GM04504 (cell line): ENCODE measurements around the gene GLE1.
"Not testable (repeated sequence)": the region's sequence is repeated elsewhere in the genome, so short reads cannot be mapped to it uniquely, and the experiment has no call there.

Experiments
- DNase-seq: peaks from one replicate; pipeline ENCODE4 v3.0.0-alpha.2; 2012; ENCODE audit warnings: low read depth

The GLE1 gene

DNA sequence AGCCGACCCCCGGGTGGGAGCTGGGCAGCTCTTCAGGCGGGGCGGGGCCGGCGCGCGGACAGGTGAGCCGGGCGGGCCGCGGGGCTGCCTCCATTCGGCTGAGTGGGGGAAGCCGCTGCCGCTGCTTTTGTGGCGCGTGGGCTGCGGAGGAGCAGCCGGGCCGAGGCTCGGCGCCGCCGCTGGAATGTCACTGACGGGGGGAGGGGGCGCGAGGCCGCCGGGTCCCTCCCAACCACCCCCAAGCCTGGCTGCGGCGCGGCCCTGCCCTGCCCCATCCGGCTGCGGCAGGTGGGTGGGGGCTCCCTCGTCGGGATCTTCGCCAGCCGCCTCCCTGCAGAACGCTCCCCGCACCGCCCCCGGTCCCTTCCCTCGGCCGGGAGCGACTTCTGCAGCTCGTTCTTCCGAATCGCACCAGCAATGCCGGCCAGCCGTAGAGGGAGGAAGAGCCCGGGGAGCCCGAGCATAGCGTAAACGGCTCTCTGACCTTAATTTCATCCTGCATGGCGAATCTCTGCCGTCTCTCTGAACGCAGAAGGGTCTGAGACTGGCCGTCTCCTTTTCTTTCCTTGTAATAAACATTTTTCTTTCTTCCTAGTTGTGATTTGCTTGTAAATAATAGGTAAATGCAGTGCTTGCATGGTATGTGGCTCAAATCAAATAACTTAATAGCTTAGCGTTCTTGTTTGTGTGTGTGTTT is 48.4 kb downstream of the GLE1 start:
- no peak for DNase-seq

DNA sequence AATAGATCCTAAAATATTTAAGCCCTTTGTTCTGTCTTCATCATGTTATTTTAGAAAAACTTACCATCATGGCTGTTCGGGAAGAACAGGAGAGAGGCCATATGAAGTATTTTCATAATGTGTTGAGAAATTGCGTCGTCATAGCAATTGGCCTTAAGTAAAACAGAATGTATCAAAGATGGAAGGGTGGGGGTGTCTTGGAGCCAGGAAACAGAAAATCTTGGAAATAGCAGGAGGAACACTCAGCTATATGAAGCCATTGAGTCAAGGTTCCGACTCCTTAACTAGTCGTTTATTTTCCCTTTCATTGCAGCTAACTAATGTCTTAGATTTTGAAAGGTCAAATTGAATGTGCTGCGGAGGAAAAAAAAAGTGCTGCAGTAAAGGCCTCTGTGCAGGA is 49.2 kb downstream of the GLE1 start:
- DNase-seq = no peak

DNA sequence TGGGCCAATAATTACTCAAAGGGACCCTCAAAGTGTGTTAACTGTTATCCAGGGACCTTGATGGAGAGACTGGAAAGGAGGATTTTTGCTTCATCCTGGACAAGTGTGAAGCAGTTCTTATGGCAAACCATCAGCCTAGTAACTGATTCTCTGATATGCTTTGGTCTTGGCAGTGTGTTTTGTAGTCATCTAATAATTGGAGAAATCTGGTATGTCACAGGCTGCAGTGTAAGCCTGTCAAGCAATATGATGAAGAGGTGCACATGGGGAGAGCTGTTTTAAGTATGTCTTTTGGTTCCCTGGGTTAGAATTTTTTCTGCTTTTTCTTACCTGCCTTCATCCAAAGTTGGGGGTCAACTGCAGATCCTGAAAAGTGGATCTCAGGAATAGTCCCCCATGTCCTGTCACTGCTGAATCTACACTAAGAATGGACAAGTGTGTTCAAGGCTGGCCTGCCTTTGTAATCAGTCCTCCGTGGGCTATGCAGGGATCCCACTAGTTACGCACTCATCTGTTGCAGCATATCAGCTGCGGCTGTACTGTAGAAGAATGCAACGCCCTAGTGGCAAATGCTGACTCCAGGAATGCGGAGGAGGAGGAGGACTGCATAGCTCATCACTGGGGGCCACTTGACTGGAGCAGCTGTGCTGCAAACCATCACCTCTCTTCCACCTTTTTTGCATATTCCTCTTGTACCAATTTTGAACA is 49.8 kb downstream of the GLE1 start:
- DNase-seq = no peak

DNA sequence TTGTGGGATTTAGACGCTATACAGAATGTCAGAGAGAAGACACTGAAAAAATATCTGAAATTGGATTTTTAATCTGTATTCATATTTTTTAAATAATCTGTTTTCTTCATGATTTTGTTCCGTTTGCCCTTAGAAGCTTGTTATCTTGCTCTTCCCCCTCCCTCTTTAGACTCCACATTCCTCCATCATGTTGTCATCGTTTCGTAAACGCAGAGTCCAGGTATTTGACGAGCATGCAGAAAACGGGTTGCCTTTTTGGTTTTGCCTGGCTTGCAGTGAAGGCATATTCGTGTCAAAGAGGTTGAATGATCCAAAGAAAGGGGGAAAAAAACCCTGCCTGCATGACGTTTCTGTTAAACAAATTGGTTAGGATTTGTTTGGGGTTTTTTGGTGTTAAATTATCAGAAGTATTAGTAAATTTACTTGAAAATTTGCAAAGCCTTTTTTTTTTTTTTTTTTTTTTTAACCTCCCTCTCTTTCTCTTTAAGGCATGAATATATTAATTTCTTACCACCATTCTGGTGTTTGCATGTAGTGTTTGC is 50.7 kb downstream of the GLE1 start:
- DNase-seq = no peak

DNA sequence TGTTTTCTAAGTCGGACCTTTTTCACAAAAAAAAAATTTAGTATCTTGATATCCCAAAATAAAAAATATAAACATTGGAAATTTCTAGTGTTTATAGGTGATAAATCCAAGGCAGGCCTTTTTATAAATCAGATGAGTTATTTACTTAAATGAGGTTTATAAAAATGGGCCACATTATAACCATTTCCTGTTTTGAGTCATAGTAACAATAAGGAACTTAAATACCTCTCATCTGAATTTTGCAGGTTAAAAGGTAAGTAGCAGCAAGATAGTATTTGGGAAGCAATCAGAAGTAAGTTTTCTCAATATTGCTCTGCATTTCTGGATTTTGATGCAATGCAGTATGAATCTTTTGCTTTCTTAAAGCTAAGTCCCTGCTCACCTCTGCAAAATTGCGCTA is 51.8 kb downstream of the GLE1 start:
- no peak for DNase-seq

DNA sequence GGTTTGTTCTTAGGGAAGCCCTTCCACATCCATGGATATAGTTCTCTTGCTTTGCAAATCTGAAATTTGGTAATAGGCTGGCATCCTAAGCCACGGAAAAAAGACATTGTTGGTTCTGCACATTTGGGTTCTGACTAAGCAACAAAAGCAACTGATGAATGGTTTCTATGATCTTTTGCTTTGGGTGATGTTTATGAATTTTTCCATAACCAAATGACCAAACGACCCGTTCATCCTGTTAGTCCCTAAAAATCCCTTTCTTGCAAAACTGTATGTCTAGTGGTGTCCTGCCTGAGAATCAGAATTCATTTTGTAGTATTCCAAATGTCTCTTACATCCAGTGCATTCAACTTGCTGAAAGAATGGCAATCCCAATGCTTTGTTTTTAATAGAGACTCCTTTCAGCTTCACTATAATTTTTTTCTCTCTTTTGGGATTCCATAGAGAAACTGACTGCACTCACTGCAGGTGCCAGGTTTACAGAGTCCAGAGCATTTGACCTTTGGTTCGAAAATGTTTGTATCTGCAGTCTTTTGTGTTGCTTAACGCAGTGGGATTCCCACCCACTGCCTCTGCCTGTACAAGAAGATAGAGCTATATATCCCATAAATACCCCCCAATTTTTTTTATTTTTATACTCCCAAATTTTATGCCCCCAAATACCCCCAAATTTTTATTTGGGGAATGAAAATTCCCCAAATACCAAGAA is 52.6 kb downstream of the GLE1 start:
- DNase-seq = no peak

DNA sequence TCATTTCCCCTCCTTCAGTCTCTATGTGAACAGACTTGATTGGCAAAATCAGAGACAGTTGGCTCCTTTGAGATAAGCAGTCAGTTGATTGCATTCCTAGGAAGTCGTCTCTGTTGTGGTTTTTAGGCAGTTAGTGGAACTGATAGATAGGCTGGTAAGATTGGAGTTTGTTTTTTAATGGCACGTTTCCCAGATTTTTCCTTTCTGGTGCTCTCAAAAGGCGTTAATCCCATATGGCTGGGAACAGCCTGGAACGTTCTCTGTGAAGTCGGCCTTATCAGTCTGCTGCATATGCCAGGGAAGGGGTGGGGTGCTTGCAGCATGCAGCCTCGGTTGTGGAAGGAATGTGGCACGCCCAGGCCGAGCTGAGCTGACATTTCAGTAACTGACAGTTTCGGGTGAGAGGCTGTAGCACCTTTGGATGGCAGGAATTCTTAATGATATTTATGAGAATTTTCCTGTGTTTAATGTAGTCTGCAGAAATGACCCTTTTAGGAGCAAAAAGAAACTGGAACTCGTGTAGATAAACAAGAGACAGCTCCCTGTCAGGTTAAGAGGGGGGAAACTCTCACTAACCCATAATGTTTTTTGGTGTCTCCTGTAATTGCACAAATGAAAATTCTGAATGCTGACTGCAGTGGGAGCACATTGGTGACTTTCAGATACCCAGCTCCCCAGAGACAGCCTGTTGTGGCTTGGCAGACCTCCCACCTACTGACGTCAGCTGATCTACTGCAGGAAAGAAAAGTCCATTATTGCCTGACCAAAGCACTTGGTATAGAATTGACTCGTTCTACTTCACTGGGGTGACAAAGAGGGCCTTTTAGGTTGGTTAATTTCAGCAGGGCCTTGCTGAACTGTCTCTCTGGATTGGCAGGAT is 54.2 kb downstream of the GLE1 start:
- peak; percentile 65 for DNase-seq

DNA sequence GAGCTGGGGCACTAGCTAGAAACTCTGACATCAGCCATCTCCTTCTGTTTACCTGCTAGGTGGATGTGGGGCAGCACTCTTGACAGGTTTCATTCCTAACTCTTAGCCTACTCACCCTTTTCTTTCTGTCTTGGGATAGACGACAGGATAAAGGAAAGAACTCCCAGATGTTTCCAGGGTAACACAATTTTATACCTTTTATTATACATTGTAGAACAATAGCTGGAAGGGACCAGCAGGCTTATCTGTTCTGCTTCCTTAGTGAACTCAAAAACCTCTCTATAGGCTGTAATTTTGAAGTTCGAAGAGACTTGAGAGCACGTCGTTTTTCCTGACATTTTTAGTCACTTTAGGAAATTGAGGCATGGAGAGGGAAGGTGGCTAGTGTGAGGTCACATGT is 61.1 kb downstream of the GLE1 start:
- no peak for DNase-seq

DNA sequence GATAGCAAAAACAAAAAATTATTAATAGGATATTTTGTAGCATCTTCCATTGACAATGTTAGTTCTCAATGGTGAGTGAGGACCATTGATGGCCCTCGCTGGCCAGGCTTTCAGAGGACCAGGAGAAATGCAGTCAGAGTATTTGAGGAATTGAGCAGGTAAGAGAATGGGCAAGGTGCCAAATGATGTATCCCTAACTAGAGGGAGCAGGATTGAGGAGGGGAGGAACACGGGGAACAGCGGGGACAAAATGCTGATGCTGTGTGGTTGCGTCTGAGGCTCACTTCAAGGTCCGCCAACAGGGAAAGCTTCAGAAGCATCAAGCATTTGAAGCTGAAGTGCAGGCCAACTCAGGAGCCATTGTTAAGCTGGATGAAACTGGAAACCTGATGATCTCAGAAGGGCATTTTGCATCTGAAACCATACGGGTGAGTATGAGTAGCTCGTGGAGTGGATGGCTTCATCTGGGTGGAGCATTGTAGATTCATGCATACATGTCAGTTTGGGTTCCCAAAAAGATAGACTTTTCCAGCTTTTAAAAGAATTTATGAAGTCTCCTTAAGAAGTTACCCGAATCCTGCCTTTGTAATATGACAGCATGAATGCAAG is 64.1 kb downstream of the GLE1 start:
- DNase-seq = no peak

DNA sequence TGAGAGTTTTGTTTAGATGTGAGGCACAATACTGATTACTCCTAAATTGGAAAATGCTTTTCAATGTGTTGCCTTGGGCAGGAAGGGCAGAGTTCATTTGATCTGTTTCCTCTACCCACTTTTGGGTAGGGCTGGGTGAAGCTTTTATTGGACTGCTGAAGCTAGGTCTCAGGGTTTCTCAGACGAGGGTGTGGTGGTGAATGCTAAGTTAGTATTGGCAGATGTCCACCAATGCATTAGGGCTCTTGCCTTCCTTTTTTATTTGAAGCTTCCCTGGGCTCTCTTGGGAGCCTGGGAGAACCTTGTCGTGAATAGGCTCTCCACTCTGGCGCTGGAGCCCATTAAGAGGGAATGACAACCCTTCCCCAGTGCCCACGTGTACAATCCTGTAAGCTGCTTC is 71.0 kb downstream of the GLE1 start:
- DNase-seq = no peak

DNA sequence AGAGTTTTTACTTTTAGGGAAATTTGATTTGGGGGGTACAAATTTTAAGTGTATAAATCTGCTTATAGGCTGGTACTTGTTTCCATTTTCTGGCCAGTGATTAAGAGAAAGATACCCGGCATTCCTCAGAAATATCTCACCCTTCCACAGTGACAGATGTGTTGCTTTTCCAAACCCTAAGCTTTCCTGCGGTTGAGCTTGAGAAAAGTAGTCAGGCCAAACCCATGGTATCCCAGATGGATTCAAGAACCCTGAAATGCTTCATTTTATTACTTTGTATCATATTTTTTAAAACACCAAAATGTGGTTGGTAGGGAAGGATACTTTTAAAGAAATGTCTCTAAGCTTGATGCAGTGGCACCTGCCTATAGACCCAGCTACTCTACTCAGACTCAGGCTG is 71.4 kb downstream of the GLE1 start:
- DNase-seq = no peak

DNA sequence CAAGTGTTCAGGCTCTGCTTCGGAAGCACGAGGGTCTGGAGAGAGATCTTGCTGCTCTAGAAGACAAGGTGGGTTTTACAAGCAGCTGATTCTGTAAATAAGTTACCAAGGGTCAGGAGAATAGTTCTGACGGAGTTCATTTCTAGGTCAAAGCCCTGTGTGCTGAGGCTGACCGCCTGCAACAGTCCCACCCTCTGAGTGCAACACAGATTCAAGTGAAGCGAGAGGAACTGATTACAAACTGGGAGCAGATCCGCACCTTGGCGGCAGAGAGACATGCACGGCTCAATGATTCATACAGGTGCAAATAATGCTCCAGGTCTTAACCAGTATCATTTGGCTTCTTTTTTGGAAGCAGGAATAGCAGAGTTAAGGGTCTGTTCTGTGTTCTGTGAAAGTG is 72.7 kb downstream of the GLE1 start:
- DNase-seq = no peak

DNA sequence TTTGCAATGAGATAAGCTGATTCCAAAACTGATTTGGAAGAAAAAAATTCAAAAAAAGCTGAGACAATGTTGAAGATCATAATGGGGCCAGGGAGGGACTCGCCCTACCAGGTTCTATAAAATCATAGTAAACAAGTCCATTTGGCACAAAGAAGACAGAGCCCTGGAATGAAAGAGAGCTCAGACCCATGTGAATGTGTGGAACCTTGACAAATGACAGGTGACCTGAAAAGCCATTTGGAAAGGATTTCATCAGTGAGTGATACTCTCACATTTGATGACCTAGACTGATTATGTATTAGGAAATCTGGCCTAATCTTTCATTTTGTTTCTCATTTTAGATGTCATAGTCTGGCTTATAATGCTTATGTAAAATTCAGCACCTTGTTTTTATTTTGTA is 74.7 kb downstream of the GLE1 start:
- DNase-seq = no peak

DNA sequence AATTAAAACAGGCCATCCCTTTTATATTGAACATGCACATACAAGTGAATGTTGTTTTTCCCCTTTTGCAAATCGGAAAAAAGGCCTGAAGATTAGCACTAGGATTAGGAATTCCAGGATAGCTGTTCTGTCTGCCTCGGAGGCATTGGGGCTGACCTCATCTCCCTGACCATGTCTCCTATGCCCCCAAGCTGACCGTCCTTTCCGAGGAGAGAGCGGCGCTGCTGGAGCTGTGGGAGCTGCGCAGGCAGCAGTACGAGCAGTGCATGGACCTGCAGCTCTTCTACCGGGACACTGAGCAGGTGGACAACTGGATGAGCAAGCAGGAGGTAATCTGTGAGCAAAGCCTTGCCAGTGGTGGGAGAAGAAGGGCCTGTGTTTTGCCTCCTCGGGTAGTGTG is 76.2 kb downstream of the GLE1 start:
- no peak for DNase-seq

DNA sequence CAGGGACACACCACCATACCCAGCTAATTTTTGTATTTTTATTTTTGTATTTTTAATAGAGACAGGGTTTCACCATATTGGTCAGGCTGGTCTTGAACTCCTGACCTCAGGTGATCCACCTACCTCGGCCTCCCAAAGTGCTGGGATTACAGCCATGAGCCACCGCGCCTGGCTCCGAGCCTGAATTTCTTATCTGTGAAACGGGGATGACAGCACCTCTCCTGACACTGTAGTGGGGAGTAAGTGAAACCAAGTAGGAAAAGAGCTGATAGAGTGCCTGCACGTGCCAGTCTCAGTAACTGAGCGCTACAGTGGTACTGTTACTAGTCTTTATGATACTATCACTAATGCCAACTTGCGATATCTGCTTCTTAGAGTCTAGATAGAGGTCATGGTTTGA is 80.6 kb downstream of the GLE1 start:
- DNase-seq = not testable (repeated sequence)

DNA sequence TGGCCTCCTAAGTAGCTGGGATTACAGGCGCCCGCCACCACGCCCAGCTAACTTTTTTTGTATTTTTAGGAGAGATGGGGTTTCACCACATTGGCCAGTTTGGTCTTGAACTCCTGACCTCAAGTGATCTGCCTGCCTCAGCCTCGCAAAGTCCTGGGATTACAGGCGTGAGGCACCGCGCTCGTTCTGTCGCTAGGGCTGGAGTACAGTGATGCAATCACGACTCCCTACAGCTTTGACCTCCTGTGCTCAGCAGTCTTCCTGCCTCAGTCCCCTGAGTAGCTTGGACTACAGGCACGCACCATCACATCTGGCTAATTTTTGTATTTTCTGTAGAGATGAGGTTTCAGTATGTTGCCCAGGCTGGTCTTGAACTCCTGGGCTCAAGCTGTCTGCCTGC is 82.4 kb downstream of the GLE1 start:
- DNase-seq = not testable (repeated sequence)

DNA sequence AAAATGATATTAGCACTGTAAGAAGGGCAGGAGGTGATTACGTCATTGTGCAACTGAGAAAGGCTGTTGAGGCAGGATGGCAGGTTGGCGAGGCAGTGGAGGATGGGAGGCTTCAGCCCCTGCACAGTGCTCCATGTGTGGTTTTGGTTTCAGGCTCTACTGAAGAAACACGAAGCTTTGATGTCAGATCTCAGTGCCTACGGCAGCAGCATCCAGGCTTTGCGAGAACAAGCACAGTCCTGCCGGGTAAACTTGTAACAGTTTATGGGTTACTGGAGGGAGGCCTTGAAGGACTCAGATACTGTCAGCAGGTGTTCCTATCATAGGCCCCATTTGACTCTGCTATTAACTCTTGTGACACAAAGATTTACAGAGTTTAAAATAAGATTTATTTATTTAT is 82.9 kb downstream of the GLE1 start:
- DNase-seq = no peak

DNA sequence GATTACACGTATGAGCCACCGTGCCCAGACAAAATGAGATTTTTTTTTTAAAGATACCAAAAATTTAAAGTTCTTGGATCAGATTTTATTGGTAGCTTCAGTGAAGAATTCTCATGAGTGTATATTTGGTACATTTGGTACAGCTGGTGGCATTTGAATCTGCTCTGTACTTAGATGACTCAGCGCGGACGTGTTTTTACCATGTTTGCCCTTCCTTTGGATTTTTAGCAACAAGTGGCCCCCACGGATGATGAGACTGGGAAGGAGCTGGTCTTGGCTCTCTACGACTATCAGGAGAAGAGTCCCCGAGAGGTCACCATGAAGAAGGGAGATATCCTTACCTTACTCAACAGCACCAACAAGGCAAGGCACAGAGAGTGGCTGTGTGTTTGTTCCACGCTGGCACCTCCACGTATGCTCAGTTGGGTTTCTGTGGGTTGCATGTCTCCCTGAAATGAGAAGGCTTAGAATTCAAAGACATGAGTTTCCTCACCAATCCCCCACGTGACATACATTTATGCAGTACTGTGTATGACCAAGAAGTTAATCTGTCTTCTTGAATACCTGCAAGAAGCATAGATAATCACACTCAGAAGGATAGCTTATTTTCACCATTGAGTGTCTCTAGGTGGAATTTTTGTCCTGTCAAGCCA is 84.2 kb downstream of the GLE1 start:
- no peak for DNase-seq
